Posterior cingulate gyrus (tissue), 11 donors: ENCODE measurements around the gene EEF1A2.

ENCODE experiments used
- DNase-seq, 10 donors: peaks; one replicate each; pipeline versions ENCODE4 v3.0.0 to v3.0.0-alpha.2; 2020 to 2021; ENCODE audit warnings: mixed read lengths in 3 of 10
- intact Hi-C: fragments of 100-400 bp; cut with DNase I; formaldehyde crosslinking; loops from one replicate; pipeline ENCODE4 v1.15.1; 2023

The EEF1A2 gene

GRCh38 chr20:63537525-63538203 lies 38.8 kb upstream of the EEF1A2 start:
- peak; percentile 47 to 96 (median 73) for DNase-seq
- intact Hi-C loops: loop anchor here (1.0 to 2.0 kb wide), 2 partner anchors 327 to 436 kb away; partner anchors contain the start of gene TPD52L2

GRCh38 chr20:63536997-63537524 lies 38.2 kb upstream of the EEF1A2 start, which contains the start of gene PTK6:
Gene PTK6, minus strand, starts transcription at chr20:63537376. Its CDS starts 62 bp downstream, at chr20:63537314.
- DNase-seq: peak in 1 of 10 donors; percentile 9

DNA sequence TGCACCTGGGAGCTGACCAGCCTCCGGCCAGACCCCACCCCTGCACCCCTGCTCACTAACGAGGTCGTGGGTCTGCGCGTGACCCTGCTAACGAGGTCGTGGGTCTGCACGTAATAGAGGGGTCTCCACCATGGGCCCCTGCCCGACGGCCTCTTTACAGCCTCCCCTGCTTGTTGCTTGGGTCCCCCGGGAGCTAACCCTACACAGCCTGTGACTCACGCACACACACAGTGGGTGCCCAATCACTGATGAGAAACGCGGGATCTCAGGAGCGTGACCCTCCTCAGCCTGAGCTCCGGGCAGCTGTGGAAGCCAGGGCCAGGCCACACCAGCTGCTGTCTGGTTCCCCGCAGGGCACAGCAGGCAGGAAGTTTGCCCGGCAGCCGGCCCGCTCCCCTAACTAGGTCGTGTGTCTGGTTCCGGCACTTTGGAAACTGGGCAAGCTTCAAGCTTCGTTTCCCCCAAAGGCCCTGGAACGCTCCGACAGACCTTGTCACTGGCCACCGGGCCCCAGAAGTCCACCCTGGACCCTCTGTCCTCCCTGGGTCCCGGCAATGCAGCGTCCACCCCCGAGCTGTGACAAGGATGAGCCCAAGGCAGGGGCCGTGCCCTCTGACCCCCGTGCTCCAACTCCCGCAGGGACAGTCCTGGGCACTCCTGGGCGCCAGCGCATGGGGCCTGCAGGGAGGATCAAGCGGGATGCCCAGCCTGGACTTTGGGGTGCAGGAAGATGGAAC lies 37.5 kb upstream of the EEF1A2 start:
- intact Hi-C loops: no loop called here
- DNase-seq: peak in 1 of 10 donors; percentile 7

More at GRCh38 chr20:63536997-63537524, 38.2 kb upstream of the EEF1A2 start, which contains the start of gene PTK6:
- intact Hi-C loops: no loop called here

DNA sequence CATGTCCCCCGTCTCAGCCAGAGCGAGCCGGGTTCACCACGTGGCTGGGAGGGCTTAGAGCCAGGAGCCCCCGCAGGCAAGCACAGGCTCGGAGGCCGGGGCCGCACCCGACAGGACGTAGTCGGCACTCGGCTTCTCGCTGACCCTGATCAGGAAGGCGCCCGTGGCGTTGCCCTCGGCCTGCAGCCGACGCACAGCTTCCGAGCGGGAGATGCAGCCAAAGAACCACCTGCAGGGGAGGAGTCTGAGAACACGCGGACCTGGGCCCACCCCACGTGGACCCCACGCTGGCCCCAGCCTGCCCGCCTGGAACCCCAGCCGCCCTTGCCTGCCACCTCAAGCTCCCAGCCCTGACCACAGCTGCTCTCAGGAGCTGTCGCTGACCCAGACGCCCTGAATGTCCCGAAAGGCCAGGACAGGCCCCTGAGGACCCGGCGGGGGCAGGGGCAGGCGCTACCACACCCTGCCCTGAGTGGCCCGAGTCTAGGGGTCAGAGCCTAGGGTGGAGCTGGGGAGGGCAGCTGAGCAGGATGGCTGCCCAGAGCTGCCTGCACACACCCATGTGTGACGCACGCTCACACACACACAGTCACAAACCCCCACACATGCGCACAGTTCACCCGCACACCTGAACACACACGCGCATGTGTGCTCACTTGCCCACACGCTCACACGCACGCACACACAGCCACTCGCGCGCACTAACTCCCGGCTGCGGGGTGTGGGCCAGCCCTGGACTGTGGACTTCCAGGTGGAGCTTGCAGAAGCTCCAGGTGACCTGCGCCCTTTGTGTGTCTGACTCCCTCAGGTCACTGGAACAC lies 36.2 kb upstream of the EEF1A2 start:
- DNase-seq: peak in 5 of 10 donors; percentile 5 to 82 (median 59)
- intact Hi-C loops: no loop called here

DNA sequence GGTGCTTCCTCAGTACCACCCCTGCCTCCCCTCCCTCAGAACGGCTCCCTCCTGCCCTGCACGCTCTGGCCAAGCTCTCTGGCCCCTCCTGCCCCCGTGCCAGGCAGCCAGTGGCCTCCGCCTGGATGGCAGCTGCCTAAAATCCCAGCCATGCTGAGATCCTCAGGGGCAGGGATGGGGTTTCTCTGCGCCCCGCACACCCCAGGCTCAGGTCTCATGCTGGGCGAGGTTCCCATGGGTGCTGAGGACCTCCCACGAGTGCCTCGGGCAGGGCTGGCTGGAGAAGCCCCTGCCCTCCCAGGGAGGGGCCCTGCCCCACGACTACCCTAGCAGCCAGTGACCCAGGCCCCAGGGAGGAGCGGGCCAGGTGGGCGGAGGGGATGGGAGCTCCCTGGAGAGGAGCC lies 35.5 kb upstream of the EEF1A2 start:
- peak in 1 of 10 donors; percentile 70 for DNase-seq
- intact Hi-C loops: no loop called here

DNA sequence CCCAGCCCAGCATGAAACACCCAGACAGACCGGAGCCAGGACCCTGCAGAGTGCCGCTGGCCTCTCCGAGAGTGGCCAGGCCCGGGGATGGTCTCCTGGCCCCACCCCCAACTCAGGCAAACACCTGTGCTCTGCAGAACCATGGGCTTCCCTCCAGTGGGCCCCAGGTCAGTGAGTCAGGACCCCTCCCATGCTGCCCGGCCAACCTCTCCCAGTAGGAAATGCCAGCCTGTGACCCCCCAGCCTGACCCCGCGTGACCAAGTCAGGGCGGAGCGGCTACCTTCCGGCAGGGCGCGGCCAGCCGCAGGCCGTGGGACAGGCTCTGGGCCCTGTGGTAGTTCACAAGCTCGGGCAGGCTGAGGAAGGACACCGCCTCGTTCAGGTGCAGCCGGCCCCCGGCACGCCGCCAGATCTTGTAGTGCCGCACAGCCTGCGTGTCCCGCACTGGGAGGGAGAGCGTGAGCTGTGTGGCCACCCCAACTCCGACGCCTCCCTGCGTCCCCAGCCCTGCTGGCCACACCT lies 35.0 kb upstream of the EEF1A2 start:
- intact Hi-C loops: no loop called here
- DNase-seq: peak in 4 of 10 donors; percentile 3 to 86 (median 45)

DNA sequence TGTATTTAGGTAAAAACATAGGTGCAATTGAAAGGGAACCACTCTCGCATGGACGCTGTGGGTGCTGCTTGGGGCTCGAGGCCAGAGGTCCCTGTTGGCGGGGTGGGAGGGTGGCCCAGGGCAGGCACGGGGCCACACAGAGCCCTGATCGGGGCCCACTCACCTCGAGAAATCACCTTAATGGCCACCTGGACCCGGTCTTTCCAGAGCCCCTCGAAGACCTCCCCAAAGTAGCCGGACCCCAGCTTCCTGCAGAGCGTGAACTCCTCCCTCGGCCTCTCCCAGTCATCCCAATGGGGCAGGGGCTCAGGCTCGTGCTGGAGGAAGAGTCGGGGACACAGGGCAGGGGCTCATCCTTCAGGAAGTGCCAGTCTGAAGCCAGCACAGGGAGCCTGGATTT lies 34.5 kb upstream of the EEF1A2 start:
- intact Hi-C loops: no loop called here
- peak in 4 of 10 donors; percentile 6 to 55 (median 26) for DNase-seq

DNA sequence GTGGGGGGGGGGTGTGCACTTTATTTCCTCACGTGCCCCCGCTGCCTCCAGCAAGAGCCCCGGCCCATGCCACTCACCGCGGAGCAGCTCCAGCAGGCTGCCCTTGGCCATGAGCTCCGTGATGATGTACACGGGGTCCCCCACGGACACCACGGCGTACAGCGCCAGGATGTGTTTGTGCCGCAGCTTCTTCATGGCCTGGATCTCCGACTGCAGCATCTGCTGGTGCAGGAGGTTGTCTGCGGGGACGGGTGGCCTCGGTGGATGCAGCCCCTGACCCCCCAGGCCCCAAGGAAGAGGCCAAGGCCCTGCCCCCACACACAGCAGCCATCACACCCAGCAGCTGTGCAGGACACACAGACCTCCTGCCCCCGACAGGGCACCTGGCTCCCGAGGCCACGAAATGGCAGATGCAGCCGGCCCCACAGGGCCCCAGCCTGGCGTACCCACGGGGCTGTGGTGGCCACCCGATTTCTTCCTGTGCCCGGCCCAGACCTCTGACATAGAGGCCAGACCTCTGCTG lies 33.6 kb upstream of the EEF1A2 start:
- peak in 4 of 10 donors; percentile 3 to 74 (median 60) for DNase-seq

GRCh38 chr20:63531686-63532448 lies 33.0 kb upstream of the EEF1A2 start:
- peak in 3 of 10 donors; percentile 6 to 39 (median 19) for DNase-seq
- intact Hi-C loops: no loop called here

More for the DNA sequence above, 33.6 kb upstream of the EEF1A2 start:
- intact Hi-C loops: no loop called here

DNA sequence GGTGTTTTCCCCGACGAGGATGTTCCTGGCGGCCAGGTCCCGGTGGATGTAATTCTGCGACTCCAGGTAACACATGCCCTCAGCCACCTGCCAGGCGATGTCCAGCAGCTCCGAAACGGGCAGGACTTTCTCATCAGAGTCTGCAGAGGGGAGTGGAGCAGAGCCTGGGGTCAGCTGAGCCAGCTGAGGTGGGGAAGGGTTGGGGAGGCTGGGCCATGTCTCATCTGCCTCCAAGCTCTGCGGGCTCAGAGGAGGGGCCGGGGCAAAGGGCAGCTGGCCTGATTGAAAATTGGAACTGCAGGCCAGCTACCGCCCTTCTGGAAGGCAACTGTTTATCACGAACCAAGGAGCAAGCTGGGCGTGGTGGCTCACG lies 31.9 kb upstream of the EEF1A2 start:
- peak in 3 of 10 donors; percentile 52 to 77 (median 68) for DNase-seq
- intact Hi-C loops: no loop called here

DNA sequence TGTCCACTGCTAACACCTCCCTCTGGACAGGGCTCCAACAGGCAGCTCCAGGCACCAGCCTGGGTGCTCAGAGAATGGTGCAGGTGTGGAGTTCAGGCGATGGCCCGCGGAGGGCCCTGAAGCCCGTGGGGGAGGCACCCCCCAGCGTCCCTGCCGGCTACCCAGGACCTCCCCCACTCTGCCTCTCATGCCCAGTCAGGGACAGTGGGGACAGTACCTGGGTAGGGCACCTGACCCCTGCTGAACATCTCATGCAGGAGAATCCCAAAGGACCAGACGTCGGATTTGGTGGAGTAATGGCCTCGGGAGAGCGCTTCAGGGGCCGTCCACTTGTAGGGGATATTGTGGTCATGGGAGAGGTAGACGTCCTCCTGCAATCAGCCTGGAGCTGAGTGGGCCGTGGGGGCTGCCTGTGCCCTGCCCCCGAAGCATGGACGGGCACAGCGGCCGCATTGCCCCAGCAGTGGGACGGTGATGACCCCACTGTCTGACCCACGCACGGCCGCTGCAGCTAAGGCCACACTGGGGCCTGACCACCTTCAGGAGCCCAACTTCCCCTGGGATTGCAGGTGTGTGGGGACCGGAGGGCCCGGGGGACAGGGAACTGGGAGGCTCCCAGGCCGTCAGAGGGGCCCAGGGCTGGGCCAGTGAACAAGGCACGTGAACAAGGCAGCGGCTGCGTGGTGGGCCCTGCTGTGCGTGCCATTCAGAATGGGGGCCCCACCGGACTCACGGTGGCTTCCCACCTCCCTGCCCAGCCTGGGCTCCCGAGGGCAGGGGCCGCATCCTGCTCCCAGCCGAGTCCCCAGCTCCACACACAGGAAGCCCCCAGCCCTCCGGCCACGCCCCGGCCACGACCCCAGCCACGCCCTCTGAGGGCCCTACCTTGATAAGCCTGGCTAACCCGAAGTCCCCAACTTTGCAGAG lies 31.2 kb upstream of the EEF1A2 start:
- intact Hi-C loops: no loop called here
- DNase-seq: peak in 5 of 10 donors; percentile 5 to 77 (median 35)

DNA sequence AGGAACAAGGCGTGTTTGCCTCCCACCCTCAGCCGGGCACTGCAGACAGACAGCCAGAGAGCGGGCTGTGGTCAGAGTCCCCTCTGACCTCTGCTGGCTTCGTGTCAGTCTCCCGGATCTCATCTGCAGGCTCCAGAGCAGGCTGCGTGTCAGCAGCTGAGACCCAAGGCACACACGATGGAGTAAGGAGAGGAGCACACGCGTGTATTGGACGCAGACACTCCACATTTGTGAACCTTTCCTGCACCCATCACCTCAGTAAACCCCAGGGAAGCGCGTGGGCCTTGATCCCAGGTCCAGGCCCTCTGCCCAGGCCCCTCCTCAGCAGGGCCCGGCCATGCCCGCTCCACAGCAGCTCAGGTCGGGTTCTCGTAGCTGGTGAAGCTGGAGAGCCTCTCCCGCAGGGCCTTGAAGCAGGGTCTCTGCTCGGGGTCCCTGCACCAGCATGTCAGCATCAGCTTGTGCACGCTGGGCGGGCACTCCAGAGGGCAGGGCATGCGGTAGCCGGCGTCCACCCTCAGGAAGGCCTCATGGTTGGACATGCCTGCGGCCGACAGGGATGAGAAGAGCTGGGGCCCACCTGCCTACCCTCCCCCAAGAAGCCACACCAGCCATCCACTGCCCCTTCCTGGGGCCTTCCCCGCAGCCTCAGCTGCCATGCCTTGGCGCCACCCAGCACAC lies 30.4 kb upstream of the EEF1A2 start:
- peak in 5 of 10 donors; percentile 3 to 82 (median 63) for DNase-seq
- intact Hi-C loops: no loop called here

- intact Hi-C loops: no loop called here
- peak in 3 of 10 donors; percentile 34 to 46 (median 41) for DNase-seq
Observed at GRCh38 chr20:63527184-63527583, 28.3 kb upstream of the EEF1A2 start.

GRCh38 chr20:63525971-63526370 lies 27.1 kb upstream of the EEF1A2 start:
- DNase-seq: peak in 2 of 10 donors; percentile 14 to 41
- intact Hi-C loops: no loop called here

- intact Hi-C loops: no loop called here
- DNase-seq: no peak
Observed at GRCh38 chr20:63525185-63525584, 26.3 kb upstream of the EEF1A2 start.

DNA sequence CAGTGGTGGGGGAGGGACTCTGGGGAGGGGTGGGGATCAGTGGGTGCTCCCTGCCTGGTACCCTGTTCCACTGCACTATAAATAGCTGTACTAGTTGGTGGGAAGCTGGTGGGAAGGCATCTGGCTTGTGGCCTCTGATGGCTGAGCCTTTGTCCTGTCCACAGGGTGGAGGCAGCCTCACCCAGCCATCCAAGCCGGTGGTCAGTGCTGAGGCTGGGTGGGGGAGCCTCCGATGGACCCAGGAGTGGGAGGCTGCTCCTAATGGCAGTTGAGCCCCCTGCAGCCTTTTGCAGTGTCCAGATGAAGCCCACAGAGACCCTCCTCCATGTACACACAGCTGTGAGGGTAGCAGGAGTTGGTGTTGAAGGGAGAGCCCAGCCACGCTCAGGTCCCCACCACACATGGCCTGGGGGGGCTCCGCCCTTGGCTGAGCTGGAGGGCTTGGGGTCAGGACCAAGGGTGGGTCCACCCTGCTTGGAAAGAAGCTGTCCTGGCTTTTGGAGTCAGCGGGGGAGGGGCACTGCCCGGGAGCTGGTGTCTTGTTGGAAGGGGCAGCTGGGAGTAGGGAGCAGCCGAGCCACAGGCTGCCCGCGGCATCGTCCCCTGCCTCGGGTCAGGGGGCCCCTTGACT lies 24.2 kb upstream of the EEF1A2 start:
- peak in 4 of 10 donors; percentile 5 to 74 (median 62) for DNase-seq
- intact Hi-C loops: no loop called here
